ENCODE data around the gene METTL1.
"Not testable (repeated sequence)": the region's sequence is repeated elsewhere in the genome, so short reads cannot be mapped to it uniquely, and the experiment has no call there.

The METTL1 gene

DNA sequence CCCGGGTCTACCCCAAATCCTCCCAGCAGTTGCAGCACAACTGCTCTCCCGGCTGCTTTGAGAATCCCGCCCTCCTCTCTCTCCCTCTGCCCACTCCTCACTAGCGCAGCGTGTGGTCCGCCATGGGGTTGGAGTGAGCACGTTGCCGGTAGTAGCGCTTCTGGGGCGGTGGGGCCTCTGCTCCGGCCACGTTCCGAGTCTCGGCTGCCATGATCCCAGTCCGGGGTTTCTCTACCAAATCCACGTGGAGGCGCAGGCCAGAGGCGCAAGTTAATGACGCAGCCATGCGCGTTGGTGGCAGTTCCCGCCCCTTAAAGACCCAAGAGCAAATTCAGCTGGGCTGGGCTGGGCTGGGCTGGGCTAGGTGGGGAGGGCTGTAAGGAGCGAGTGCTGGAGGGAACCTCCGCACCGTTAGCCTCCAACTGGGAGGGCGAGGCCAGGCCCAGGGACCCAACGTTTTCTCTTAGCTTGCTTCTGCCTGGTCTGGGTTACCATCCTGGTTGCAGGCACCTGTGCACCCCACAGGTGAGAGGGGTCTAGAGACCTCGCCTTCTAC lies at the start of gene METTL1:
METTL1 (minus strand) TSS at position 233 of the 556 bp plus-strand sequence; CDS start at position 211, 22 bp downstream.
- Mint-ChIP-seq H3K9me3 (no peaks in the 10 kb centered on the region), H3K27me3 (peaks cover under 1% of the 10 kb centered on the region), H3K4me3 (peak within 1 kb of the TSS; percentile 98), H3K27ac (peak within 1 kb of the TSS; percentile 100), H3K4me1 (ENCODE audit: low read depth) (peaks cover 28% of the 10 kb centered on the region), H3K36me3 (ENCODE audit: low read depth) (peaks cover 57% of the 10 kb centered on the region)
- peak; percentile 97 for DNase-seq

- Mint-ChIP-seq H3K27ac (peak overlapping the region; percentile 14), H3K36me3 (ENCODE audit: low read depth) (peaks cover 65% of the 10 kb centered on the region)
- not testable (repeated sequence) for DNase-seq; H3K9me3 Mint-ChIP-seq; H3K4me1 Mint-ChIP-seq (ENCODE audit: low read depth); H3K27me3 Mint-ChIP-seq; H3K4me3 Mint-ChIP-seq
Observed at GRCh38 chr12:57821015-57821414, 49.1 kb upstream of the METTL1 start.

- DNase-seq; H3K27me3 Mint-ChIP-seq; H3K4me1 Mint-ChIP-seq (ENCODE audit: low read depth); H3K4me3 Mint-ChIP-seq; H3K9me3 Mint-ChIP-seq: not testable (repeated sequence)
- Mint-ChIP-seq H3K27ac (peak overlapping the region; percentile 59), H3K36me3 (ENCODE audit: low read depth) (peaks cover 56% of the 10 kb centered on the region)
Observed at GRCh38 chr12:57820119-57820518, 48.2 kb upstream of the METTL1 start.

DNA sequence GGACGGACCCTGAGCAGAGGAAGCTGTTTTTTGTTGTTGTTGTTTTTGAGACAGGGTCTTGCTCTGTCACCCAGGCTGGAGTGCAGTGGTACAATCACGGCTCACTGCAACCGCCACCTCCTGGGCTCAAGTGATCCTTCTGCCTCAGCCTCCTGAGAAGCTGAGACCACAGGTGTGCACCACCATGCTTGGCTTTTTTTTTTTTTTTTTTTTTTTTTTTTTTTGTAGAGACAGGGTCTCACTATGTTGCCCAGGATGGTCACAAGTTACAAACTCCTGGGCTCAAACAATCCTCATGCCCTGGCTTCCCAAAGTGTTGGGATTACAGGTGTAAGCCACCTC lies 46.1 kb upstream of the METTL1 start:
- not testable (repeated sequence) for H3K4me3 Mint-ChIP-seq; DNase-seq; H3K9me3 Mint-ChIP-seq; H3K27me3 Mint-ChIP-seq; H3K27ac Mint-ChIP-seq; H3K4me1 Mint-ChIP-seq (ENCODE audit: low read depth)
- H3K36me3 Mint-ChIP-seq (ENCODE audit: low read depth): peaks cover 36% of the 10 kb centered on the region

GRCh38 chr12:57817261-57817989 lies 45.5 kb upstream of the METTL1 start:
- Mint-ChIP-seq H3K4me1 (ENCODE audit: low read depth) (no peaks in the 10 kb centered on the region), H3K9me3 (no peaks in the 10 kb centered on the region), H3K4me3 (no peak overlapping the region), H3K36me3 (ENCODE audit: low read depth) (peaks cover 35% of the 10 kb centered on the region), H3K27me3 (no peaks in the 10 kb centered on the region), H3K27ac (no peak overlapping the region)
- no peak for DNase-seq

DNA sequence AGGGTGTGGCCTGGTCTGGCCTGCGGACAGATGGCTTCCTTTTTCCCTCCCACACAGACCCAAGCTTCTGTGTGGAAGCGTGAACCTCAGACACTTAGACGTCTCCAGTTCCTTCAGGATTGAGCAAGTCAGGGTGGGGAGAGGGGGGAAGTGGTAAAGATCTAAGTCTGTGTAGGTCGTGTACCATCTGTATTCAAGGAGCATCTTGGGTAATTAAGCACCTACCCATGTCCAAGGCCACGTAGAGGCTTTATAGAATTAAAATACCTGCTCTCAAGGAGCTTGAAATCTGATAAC lies 44.9 kb upstream of the METTL1 start:
- Mint-ChIP-seq H3K4me1 (ENCODE audit: low read depth) (no peaks in the 10 kb centered on the region), H3K36me3 (ENCODE audit: low read depth) (peaks cover 30% of the 10 kb centered on the region), H3K27ac (no peak overlapping the region), H3K27me3 (no peaks in the 10 kb centered on the region), H3K9me3 (no peaks in the 10 kb centered on the region), H3K4me3 (no peak overlapping the region)
- DNase-seq: no peak

DNA sequence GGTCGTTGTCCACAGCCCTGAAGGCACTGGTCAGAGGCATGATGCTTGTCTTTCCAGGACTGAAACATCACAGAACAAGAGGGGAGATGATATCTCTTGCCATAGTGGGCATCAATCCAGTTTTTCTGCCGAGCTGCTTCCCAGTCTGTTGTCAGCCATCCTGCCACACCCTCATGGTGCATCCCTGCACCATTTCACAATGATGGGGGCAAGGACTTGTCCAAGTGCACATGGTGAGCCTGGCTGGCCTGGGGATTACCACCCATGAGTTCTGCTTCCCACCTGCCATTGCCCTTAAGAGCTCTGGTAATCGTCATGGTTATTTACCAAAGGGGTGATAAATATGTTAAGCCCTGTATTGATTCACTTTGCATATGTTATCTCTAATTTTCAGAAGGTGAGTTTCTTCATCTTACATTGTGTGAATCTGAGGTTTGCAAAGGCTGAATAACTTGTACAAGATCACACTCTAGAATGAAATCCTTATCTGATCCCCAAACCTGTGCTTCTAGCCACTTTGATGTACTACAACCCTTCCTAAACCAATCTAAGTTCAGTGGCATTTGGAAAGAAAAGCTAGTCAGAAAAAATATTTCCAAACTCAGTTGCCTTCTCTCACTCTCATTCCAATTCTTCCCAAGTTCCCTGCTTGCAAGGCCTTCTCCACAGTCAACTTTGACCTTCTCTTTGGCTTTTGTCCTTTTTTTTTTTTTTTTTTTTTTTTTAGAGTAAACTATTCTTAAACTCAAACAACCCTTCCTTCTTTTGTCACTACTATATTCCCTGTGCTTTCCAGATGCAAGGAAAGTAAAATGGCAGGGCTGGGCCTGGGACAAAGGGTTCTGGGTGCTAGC lies 44.3 kb upstream of the METTL1 start:
- DNase-seq: no peak
- Mint-ChIP-seq H3K27ac (no peak overlapping the region), H3K9me3 (no peaks in the 10 kb centered on the region), H3K27me3 (no peaks in the 10 kb centered on the region), H3K4me1 (ENCODE audit: low read depth) (no peaks in the 10 kb centered on the region), H3K4me3 (no peak overlapping the region), H3K36me3 (ENCODE audit: low read depth) (peaks cover 28% of the 10 kb centered on the region)

DNA sequence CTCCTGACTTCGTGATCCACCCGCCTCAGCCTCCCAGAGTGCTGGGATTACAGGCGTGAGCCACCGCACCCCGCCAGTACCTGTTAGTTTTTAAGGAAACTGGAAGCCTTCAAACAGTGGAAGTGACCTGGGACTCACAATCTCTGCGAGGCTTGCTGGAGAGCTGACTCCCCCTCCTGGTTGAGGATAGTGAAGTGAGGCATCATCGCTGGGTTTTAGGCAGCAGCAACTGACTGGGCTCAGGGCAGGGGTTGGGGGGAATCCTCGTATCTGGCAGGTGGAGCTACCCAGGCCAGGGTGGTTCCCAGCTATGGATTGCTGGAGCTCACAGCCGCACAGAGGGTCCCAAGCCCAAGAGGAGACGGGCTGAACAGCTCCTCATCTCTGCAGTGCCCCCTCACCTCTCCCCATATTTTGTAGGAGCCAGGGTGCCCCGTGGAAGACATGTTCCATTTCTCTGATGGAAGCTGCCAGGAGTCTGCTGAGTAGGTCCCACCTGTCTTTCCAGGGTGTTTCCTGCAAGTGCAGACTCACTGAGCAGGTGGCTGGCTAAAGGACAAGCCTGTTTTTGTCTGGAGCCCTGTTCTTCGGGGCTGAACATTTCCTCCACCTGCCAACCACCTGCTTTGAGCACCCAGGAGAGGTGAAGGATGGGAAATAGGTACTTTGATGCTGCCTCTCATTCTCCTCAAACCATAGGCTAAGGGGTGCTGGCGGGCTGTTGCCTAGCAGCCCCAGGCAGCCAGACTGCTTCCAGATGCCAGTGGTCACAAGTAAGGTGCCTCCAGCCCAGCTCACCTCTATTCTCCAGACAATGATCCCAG lies 43.5 kb upstream of the METTL1 start:
- Mint-ChIP-seq H3K9me3 (no peaks in the 10 kb centered on the region), H3K36me3 (ENCODE audit: low read depth) (peaks cover 29% of the 10 kb centered on the region), H3K4me3 (no peak overlapping the region), H3K27ac (no peak overlapping the region), H3K27me3 (no peaks in the 10 kb centered on the region), H3K4me1 (ENCODE audit: low read depth) (no peaks in the 10 kb centered on the region)
- no peak for DNase-seq

DNA sequence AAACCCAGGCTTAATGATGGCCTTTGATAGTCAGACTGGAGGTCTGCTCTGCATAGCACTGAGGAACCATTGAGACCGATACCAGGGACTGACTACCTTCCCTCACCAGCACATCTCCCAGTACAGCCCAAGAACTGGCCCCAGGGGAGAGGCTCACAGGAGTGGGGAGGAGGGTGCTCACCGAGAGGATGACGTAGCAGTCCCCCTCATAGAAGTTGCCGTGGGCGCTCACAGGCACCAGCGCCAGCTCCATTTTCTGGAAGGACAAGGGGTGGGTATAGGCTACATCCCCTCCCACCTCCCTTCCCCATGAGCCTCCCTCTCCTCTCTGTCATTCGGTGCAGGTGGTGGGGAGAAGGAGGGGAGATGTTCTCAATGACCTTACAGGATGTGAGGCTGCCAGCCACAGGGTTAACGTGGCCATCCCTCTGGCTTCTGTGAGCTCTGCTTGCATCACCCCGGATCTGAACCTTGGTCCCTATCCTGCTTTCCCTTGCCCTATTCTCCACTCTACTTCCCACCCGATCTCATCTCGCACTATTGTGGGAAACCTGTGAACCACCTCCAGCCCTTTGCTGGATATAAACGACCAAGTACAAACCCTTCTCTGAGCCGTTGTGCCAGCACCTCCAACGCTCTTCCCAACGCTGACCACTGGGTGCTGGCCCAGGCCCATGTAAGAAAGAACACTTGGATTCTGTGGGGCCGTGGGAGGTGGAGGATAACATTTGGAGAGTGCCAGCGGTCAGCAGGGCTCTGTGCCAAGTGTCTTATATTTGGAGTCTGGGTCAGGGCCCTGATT lies 42.3 kb upstream of the METTL1 start:
- H3K27me3 Mint-ChIP-seq: no peaks in the 10 kb centered on the region
- peaks cover 28% of the 10 kb centered on the region for H3K36me3 Mint-ChIP-seq (ENCODE audit: low read depth)

GRCh38 chr12:57813111-57813970 lies 41.4 kb upstream of the METTL1 start:
- H3K27ac Mint-ChIP-seq: no peak overlapping the region
- H3K4me3 Mint-ChIP-seq: no peak overlapping the region
- no peaks in the 10 kb centered on the region for H3K4me1 Mint-ChIP-seq (ENCODE audit: low read depth)
- DNase-seq: no peak
- no peaks in the 10 kb centered on the region for H3K9me3 Mint-ChIP-seq
- H3K27me3 Mint-ChIP-seq: no peaks in the 10 kb centered on the region
- H3K36me3 Mint-ChIP-seq (ENCODE audit: low read depth): peaks cover 31% of the 10 kb centered on the region

More for the DNA sequence above, 42.3 kb upstream of the METTL1 start:
- no peak overlapping the region for H3K27ac Mint-ChIP-seq
- H3K4me3 Mint-ChIP-seq: no peak overlapping the region
- no peaks in the 10 kb centered on the region for H3K4me1 Mint-ChIP-seq (ENCODE audit: low read depth)
- DNase-seq: no peak
- no peaks in the 10 kb centered on the region for H3K9me3 Mint-ChIP-seq

- Mint-ChIP-seq H3K27me3 (no peaks in the 10 kb centered on the region), H3K4me3 (no peak overlapping the region), H3K36me3 (ENCODE audit: low read depth) (peaks cover 51% of the 10 kb centered on the region), H3K4me1 (ENCODE audit: low read depth) (no peaks in the 10 kb centered on the region), H3K27ac (no peak overlapping the region), H3K9me3 (no peaks in the 10 kb centered on the region)
- no peak for DNase-seq
Observed at GRCh38 chr12:57811028-57811755, 39.3 kb upstream of the METTL1 start.

DNA sequence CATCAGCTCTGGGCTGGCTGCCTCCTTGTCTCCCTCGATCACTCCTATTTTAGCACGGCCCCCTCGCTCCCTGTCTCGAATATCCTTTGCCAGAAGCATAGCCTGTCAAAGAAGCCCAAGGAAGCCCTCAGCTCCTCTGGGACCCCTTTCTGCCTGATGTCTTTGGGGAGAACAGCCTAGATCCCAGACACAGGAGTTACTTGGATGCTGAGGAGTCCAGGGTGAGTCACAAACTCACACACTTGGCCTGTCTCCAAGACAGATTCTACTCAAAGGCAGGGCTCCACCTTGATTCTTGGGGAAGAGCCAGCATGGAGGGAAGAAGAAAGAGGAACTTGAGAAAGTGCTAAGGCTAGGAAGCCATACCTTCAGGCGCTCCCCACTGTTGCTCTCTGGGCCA lies 38.5 kb upstream of the METTL1 start:
- Mint-ChIP-seq H3K4me1 (ENCODE audit: low read depth) (no peaks in the 10 kb centered on the region), H3K36me3 (ENCODE audit: low read depth) (peaks cover 53% of the 10 kb centered on the region), H3K4me3 (no peak overlapping the region), H3K9me3 (no peaks in the 10 kb centered on the region), H3K27me3 (no peaks in the 10 kb centered on the region), H3K27ac (no peak overlapping the region)
- no peak for DNase-seq

DNA sequence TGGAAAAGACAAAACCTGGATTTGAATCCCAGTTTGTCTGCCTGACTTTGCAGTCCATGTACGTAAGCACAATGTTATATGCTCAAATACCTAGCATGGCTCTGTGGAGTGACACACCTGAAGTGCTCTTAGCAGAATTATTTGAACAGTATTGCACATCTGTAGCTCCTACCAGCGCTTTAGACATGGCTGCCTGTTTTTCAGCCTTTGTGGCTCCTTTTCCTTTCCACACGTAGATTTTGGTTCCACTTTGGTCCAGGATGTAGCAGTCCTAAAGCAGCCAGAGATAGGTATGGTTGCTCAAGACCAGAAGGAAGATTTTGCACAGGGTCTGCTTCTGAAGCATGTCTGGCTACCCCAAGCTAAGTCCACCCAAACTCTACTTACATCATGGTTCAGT lies 37.5 kb upstream of the METTL1 start:
- H3K36me3 Mint-ChIP-seq (ENCODE audit: low read depth): peaks cover 59% of the 10 kb centered on the region
- no peaks in the 10 kb centered on the region for H3K4me1 Mint-ChIP-seq (ENCODE audit: low read depth)
- H3K27ac Mint-ChIP-seq: no peak overlapping the region
- no peak overlapping the region for H3K4me3 Mint-ChIP-seq
- no peak for DNase-seq
- no peaks in the 10 kb centered on the region for H3K27me3 Mint-ChIP-seq
- H3K9me3 Mint-ChIP-seq: no peaks in the 10 kb centered on the region
